Measurements from ENCODE around the gene PPP2R5C.

GRCh38 chr14:101796016-101796415, 34.5 kb downstream of the PPP2R5C start:
- no peak for TF ChIP-seq CTCF (IDR thresholded peaks at IDR 0.05)
- TF ChIP-seq POLR2AphosphoS5 (IDR thresholded peaks at IDR 0.05): no peak
- no peak for TF ChIP-seq POLR2A (IDR thresholded peaks at IDR 0.05)
